ENCODE measurements around the gene MEI4.
A peak's percentile ranks its signal among the peaks of the same experiment; 100 is the strongest.
"Not testable (repeated sequence)": the region's sequence is repeated elsewhere in the genome, so short reads cannot be mapped to it uniquely, and the experiment has no call there.

MEI4 gene, protein sequence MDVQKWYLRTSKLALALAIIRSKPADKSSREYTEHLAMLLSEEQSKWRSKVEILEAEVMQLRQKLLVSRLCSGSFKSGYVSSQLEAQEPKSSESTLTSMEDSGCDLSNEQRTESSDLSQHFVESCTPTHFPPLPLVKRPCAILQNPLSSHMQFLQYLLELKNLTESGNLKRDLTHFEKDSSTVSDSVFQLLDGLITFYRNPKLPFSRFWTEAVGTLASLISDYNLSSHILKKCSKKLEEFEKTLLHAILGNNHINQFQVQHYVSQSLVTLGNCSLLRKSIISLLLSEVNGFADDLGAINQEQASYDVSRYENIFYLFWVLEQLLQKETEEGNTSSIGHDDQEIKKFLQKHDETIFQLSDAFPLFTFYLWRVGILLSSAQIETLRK

DNA sequence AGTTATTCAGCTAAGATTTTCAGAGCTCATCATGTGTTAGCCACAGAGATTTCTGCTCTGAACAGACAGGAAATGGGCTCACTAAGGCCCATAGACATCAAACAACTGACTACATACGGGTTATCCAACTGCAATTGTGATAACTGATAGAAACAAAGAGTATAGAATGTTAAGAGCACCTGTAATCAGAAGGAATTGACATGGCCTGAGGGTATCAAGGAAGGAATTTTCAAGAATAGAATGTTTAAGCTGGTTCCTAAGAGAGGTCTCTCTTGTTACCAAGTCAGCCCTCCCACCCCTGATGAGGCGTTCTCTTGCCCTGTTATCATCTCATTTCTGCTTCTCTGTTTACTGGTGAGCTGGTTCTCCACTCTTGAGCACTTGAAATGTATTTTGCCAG lies at the start of gene MEI4:
MEI4 (plus strand) TSS at position 301 of the 400 bp plus-strand sequence. CDS start 37,633 bp downstream, outside the sequence.
- no peak for DNase-seq

DNA sequence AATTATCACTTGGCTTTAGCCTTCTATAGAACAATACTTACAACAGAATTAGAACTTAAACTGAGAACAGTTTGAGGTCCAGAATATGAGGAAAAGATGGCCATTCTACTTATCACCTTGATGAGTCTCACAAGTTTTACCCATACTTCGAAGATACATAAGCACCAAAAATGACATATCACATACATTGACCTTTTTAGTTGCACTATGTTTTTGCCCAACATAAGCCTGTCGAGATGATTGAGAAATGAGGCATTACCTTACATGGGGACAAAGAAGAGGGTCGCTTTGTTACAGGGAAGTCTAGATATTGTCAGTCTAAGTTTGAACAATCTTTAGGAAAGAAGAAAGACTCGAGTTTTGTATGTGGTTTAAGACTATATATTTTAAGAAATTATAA lies 48.4 kb upstream of the MEI4 start:
- no peak for DNase-seq

DNA sequence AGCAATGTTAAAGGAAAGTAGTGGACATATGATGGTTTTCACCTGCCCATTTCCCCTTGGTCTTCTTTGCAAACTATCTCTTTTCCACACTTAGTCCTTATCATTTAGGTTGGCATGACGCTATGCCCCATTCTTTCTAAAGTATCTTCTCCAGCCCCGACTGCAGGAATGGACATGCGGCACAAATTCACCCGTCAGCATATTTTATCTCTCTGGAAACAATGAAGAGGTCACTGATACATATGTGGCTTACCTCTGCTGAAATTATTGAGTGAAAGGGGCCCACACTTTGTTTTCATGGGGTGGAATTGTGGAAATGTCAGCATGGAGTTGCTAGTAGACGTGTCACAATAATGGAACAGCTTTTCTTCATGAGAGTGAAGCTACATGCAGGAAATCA lies 45.8 kb upstream of the MEI4 start:
- no peak for DNase-seq

DNA sequence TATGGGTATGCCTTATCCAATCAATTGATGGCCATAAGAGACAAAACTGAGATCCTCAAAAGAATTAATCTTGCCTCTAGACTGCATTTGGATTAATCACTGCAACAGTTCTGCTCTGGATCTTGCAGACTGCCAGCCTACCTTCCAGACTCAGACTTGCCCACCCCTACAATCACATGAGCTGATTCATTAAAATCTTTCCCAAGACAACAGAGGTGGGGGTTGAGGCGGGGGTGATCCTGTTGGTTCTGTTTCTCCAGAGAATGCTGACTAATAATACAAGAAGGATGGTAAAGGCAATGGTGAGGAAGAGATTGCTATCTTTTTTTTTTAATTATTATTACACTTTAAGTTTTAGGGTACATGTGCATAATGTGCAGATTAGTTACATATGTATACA lies 43.7 kb upstream of the MEI4 start:
- DNase-seq, result no peak

DNA sequence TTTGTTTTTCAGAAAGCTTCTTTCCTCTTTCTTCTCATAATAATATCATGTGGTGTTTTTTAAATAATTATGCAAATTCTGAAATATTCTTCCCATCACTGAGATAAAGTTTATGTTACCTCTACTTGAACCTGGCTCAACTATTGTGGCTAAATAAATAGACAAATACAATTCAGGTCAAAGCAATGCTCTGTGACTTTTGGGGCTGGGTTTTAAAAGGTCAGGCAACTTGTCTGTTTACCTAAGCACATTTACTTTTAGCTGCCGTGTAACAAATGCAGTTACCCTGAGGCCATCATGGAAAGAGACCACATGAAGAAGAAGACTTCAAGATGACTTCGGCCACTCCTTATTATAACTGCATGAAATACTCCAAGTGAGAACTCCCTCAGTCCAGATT lies 33.7 kb upstream of the MEI4 start:
- no peak for DNase-seq

DNA sequence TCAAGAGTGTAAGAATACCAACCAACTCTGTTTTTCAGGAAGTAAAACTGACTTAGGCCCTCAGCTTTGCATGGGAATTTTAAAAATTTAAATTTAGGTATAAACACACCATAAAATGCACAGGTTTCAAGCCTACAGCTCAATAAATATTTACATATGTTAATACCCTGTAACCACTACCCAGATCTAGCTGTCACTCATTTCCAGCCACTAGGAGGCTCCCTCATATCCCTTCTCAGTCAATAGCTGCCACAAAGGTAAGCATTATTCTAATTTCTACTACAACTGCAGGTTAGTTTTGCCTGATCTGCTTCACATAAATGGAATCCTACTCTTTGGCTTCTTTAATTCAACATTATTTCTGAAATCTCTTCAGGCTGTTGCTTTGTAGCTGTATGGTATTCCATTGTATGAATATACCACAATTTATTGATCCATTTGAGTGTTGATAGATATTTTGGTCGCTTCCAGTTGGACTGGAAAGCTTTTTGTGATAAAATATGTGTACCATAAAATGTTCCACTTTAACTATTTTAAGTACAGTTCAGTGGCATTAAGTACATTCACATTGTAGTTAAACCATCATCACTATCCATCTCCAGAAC lies 32.5 kb upstream of the MEI4 start:
- DNase-seq, result peak in 1 of 2 experiments; percentile 18

DNA sequence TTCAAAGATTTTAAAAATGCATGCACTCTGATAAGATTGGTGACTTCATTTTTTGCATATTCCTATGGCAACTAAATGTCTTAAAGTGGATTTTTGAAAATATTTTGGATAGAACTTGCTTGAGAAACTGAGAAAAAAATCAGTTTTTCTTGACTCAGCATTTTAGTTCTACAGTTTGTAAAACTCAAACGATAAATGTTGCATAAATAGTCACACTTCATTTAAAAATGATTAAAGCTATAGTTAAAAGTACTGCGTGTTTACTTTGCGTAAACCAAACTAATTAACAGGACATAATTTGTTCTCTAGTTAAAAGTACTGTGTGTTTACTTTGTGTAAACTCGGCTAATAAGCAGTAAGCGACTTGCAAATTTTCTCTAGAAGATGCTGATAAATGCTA lies 28.3 kb upstream of the MEI4 start:
- DNase-seq, result no peak

DNA sequence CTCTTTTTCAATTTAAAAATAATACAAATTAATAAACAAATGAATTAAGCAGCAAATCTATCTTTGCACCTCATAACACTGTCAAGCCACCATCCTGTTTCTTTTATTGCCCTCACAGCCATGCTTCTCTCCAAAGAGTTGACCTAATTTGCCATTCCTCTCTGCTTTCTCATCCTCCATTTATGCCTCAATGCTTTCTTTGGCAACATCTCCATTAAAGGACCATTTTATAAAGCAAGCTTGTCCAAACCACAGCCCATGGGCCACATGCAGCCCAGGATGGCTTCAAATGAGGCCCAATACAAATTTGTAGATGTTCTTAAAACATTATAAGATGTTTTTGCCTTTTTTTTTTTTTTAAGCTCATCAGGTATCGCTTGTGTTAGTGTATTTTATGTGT lies 26.4 kb upstream of the MEI4 start:
- no peak for DNase-seq

DNA sequence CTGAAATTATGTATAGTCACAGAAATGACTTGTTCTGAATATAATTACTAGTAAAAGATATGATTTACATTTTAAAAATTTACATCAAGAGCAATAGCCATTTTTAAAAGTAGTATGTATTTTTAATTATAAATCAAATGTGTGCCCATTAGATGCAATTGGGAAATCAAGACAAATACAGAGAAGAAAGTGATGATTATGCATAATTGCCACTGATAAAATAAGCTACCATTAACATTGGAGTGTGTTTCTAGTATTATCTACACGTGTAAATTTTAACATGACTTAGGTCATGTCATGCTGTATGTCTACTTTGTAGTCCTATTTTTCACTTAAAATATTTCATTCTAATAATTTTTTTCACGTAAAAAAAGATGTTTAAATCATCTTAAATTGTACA lies 22.8 kb upstream of the MEI4 start:
- no peak for DNase-seq

DNA sequence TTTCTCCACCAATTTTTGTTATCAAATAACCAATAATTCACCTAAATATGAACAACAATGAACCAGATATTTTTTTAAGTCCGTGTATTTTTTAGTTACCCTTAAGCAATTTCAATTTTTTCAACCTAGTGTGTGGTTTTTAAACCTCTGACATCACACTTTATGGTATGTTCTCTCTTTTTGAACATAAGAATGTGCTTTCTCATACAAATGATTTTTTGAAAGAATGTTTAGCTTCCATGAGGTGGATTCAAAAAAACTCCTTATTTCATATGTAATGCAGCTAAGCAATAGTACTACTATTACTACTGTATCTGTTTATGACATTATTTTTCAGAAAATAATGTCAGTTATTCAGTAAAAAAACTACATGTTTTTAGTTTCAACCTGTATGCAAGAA lies 19.4 kb upstream of the MEI4 start:
- DNase-seq, result no peak

DNA sequence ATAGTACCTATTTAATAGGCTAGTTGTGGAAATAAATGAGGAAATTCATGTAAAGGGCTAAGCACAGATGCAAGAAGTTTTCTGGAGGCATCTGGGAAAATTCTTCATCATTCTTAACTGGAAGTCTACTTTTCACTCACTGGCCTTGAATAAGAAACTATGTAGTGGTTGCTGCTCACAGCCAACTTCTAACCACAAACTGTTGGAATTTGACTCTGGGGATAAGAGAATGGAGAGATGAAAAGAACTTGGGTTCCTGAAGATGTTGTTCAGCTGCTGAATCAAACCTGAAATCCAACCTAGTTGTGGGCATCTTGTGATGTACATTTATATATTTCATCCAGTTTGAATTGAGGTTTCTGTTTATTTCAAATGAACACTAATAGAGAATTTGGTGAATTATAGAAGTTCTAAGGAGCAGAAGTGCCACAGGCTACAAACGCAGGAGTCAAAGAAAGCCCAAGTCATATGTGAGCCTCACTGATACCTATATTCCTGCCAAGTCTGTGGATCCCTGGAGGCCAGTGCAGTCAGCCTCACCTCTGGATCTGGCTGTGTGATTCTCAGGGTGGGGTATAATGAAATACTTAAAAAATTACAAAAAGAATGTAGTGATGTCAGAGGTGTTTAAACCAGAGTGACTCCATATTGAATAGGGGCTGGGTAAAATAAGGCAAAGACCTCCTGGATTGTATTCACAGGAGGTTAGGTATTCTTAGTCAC lies 18.7 kb upstream of the MEI4 start:
- DNase-seq, result no peak

DNA sequence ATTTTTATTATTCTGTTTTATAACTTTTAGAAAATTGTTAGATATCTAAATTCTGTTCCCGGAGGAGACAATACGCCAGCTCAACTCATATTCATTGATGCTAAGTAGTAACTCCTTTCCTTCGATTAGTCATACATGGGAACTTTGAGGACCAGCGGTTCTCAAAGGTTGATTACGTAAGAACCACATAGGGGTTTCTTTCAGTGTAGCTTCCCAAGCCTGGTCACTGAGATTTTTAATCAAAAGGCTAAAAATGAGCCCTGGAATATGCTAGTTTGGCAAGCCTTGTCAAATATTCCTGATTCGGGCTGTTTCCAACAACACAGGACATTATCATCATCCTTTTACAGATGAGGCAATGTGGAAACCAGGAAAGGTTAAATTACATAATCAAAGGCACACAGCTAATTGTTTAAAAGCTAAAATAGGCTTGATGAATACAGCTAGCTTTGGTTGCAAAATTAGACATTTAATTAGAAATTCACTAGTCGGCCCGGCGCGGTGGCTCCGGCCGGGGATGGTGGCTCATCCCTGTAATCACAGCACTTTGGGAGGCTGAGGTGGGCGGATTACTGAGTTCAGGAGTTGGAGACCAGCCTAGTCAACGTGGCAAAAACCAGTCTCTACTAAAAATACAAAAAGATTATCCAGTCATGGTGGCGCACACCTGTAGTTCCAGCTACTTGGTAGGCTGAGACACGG lies 14.6 kb upstream of the MEI4 start:
- no peak for DNase-seq

DNA sequence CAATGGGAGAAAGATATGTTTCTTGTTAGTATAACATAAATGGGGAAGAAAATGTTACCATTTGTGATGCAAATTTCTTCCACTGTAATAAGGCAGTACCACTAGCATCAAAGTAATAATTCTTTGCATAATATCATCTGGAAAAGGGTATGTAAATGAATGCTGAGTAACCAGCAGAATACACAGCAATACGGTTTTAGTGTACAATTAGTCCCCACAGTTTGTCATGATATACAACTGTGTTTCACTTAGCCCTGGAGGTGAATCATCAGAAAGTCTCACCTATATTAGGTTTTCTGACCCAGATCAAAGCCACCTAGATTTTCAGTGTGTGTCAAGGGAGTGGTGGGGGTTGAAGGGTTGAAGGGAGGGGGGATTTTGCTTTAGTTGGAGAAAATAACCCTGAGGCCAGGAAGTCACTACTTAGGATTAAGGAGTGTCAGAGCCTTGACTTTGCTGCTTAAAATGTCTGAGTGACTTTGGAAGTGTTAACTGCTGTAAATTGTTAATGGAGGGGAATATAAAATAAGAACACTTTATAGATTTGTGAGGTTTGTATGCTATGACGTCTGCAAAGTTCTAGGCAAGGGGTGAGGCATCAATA lies 8.6 kb upstream of the MEI4 start:
- no peak for DNase-seq

DNA sequence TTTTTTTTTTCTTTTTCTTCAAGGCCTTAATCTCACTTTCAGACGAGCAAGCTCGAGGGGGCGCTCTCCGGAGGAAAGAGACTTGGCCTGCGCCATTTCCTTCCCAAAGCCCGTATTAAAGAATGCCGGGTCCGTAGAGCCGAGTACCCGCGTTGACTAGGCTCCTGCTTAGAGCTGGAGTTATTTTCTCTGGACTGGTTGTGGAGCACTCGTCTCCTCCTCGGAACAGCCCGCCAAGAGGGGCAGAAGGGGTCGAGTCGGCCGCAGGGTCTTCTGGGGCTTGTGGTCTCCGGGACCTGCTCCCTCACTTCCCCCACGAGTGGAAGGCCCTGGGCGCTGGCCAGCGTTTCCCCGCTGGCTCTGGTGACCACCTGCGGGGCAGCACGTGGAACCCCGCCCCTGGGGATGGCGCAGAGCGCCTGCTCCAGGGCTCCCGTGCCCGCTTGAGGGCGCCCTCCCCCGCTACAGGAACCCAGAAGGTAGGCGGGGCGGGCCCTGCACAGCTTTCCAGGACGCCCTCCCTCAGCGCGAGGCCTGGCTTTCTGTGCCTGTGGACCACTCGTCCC lies 2.7 kb upstream of the MEI4 start:
- DNase-seq, result no peak

DNA sequence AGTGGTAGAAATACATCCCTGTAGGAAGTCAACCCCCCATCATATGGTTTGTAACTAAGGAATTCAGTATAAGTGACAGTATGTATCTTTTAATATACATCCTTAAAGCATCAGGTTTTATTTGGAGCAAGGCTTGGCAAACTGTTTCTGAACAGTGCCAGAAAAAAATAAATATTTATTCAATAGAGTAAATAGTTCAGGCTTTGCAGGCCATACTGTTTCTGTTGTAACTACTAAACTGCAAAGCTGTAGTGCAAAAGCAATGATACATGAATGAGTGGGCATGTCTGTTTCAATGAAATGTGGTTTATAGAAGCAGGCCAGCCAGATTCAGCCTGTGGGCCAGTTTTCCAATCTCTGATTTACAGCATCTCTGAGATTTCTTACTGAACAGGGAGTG lies 977 bp downstream of the MEI4 start:
- DNase-seq, result no peak

DNA sequence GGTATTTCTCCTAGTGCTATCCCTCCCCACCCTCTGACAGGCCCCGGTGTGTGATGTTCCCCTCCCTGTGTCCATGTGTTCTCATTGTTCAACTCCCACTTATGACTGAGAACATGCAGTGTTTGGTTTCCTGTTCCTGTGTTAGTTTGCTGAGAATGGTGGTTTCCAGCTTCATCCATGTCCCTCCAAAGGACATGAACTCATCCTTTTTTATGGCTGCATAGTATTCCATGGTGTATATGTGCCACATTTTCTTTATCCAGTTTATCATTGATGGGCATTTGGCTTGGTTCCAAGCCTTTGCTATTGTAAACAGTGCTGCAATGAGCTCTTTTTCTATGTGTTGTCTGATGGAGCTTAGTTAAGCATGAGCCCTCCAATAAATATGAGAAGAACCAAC lies 2.2 kb downstream of the MEI4 start:
- not testable (repeated sequence) for DNase-seq

DNA sequence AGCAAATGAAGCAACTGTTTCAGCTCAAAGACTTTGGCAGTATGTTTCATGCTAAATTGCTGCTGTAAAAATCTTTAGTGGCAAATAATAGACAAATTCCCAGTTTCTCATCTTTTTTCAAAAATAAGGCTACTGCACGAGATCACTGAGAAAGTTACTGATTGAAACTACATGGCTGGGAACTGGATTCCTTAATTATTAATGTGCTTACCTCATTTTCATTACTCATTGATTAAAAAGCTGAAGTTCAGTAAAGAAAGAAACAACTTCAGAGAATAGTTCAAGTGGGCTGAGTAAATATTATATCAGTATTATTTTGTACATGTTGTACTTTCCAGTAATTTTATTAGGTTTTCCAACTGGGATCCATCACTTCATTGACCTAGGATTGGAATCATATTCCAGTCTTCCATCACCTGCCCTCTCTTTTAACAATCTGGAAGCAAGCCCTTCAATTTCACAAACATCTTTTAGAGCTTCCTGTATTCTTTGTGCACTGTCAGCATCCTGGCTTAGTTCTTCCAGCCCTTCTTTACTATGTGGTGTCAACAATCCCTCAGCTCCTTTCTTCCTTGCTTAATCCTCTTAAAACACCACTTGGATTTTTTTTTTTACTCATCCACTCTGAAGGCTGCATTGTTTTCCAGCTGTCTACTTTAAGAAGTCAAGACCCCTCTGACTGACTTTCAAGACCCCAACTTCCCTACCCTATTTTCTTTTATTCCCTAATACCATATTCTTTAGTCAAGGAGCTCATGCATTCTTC lies 4.3 kb downstream of the MEI4 start:
- DNase-seq, result no peak

DNA sequence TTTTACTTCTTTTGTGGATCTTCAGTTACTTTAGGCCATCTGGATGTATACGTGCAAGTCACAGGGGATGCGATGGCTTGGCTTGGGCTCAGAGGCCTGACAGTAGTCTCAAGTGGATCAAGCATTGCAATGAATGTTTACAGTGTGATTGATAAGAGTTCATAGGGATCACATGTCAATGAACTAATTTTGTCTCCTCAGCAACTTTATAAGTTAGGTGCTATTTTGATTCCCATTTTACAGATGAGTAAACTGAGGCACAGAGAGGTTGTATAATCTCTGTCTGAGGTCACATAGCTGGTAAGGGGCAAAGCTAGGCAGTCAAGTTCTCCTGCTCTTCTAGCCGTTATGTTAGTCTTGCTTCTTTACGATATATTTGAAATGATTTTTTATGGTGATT lies 13.5 kb downstream of the MEI4 start:
- DNase-seq, result no peak

DNA sequence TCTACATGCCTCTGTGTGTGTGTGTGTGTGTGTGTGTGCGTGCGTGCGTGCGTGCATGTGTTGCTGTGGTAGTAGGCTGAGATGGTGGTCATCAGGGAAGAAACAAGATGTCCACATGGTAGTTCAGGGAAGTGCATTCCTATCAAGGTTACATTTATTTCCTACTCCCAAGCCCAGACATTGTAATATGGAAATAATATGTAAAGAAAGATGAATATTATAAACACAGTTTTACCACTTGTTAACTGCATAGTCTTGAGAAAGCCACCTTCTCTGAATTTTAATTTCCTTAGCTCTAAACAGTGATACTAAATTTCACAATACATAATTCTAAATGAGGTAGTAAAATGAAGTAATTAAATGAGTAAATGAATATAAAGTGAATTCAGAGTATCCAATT lies 14.0 kb downstream of the MEI4 start:
- no peak for DNase-seq

DNA sequence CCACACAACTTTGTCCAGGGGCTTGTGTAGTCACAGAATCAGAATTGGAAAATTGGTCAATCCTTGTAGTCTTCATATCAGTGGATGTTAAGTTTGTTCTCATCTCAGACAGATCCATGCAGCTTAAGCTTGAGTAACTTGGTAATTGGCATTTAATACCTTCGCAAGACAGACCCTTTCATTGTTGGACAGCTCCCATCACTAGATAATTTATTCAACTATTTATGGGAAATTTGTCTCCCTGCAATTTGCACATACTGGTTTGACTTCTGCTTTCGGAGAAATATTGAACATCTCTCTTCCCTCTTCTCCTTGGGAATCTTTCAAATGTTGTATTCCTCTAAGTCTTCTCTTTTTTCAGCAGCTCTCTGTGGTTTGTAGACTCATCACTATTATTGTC lies 17.1 kb downstream of the MEI4 start:
- DNase-seq, result no peak

DNA sequence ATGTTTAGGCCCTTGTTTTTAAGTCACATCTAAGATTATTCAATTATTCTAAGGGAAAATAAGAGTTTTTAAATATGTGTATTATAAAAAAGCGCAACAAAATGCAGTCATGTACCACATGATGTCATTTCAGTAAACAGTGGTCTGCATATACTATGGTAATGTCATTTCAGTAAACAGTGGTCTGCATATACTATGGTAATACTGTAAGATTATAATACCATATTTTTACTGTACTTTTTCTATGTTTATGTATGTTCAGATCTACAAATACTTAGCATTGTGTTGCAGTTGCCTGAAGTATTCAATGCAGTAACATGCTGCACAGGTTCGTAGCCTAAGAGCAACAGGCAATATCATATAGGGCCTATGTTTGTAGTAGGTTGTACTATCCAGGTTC lies 21.4 kb downstream of the MEI4 start:
- no peak for DNase-seq

DNA sequence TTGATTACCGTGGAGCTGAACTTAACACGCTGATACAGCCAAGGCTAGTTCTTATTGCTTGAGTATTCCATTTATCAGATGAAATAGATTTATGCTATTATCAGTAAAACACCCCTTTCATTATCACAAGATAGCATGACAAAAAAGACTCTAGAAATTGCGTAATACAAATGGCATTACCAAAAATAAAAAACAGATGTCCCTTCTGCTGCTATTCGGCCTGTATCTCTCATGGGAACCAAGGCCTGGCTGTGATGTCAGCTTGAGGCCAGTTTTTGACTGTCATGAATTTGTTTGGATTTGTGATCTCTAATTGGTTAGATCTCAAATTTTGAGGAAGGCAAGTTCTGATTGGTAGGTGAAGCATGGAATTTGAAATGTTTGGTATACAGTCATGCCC lies 25.2 kb downstream of the MEI4 start:
- no peak for DNase-seq

All from SW 1271 (cell line).